HG03521 (cell line): ENCODE results near the gene PROKR1.
"Not testable (repeated sequence)": the region's sequence is repeated elsewhere in the genome, so short reads cannot be mapped to it uniquely, and the experiment has no call there.

ENCODE experiments used
- ATAC-seq: cut with Tn5 transposase; IDR thresholded peaks from one replicate; pipeline ENCODE4 v1.9.1; 2021; ENCODE audit warnings: mild to moderate bottlenecking, moderate library complexity; ENCODE audit not compliant: unreplicated experiment

Gene PROKR1

GRCh38 chr2:68643011-68643873 is at the start of gene PROKR1:
Gene PROKR1 (plus strand): TSS chr2:68643579. CDS start chr2:68645822, 2,243 bp downstream.
- ATAC-seq, result no peak

- no peak for ATAC-seq
Observed at GRCh38 chr2:68594041-68594440, 49.3 kb upstream of the PROKR1 start.

- no peak for ATAC-seq
Observed at GRCh38 chr2:68594674-68595492, 48.5 kb upstream of the PROKR1 start.

GRCh38 chr2:68595493-68595785 is 47.9 kb upstream of the PROKR1 start:
- ATAC-seq, result not testable (repeated sequence)

- not testable (repeated sequence) for ATAC-seq
Observed at GRCh38 chr2:68600495-68600894, 42.9 kb upstream of the PROKR1 start.

- no peak for ATAC-seq
Observed at GRCh38 chr2:68603059-68603458, 40.3 kb upstream of the PROKR1 start.

- no peak for ATAC-seq
Observed at GRCh38 chr2:68604077-68604476, 39.3 kb upstream of the PROKR1 start.

GRCh38 chr2:68605939-68606338 is 37.4 kb upstream of the PROKR1 start:
- no peak for ATAC-seq

- no peak for ATAC-seq
Observed at GRCh38 chr2:68606759-68607158, 36.6 kb upstream of the PROKR1 start.

- no peak for ATAC-seq
Observed at GRCh38 chr2:68607837-68608236, 35.5 kb upstream of the PROKR1 start.

- no peak for ATAC-seq
Observed at GRCh38 chr2:68612765-68613519, 30.4 kb upstream of the PROKR1 start.

GRCh38 chr2:68620772-68621171 is 22.6 kb upstream of the PROKR1 start:
- no peak for ATAC-seq

- no peak for ATAC-seq
Observed at GRCh38 chr2:68623820-68624219, 19.6 kb upstream of the PROKR1 start.

GRCh38 chr2:68627615-68628014 is 15.8 kb upstream of the PROKR1 start:
- no peak for ATAC-seq

GRCh38 chr2:68632021-68632420 is 11.4 kb upstream of the PROKR1 start:
- no peak for ATAC-seq

GRCh38 chr2:68637047-68637446 is 6.3 kb upstream of the PROKR1 start:
- ATAC-seq, result no peak

GRCh38 chr2:68643874-68644485 is 601 bp downstream of the PROKR1 start:
- no peak for ATAC-seq

GRCh38 chr2:68645523-68645922 is 2.1 kb downstream of the PROKR1 start:
- ATAC-seq, result no peak

- ATAC-seq, result no peak
Observed at GRCh38 chr2:68646303-68646702, 2.9 kb downstream of the PROKR1 start.

- no peak for ATAC-seq
Observed at GRCh38 chr2:68650645-68651044, 7.3 kb downstream of the PROKR1 start.

GRCh38 chr2:68653034-68653433 is 9.7 kb downstream of the PROKR1 start:
- no peak for ATAC-seq
